Muscle layer of colon (tissue), 2 donors: ENCODE measurements around the gene RARA.

Source experiments
- H3K27ac ChIP-seq: one replicate; pipeline ENCODE4 v1.7.0; 2013; ENCODE audit warnings: low read depth, mild to moderate bottlenecking, low read length, moderate library complexity
- H3K27me3 ChIP-seq, 2 donors: one replicate each; pipeline ENCODE4 v1.7.0; 2013; ENCODE audit warnings: low read length in 2 of 2, mild to moderate bottlenecking in 2 of 2; ENCODE audit not compliant: insufficient read depth in 2 of 2, control insufficient read depth in 1 of 2
- H3K36me3 ChIP-seq: one replicate; pipeline ENCODE4 v1.7.0; 2013; ENCODE audit warnings: mild to moderate bottlenecking, low read length; ENCODE audit not compliant: insufficient read depth
- H3K4me1 ChIP-seq: one replicate; pipeline ENCODE4 v1.7.0; 2013; ENCODE audit warnings: mild to moderate bottlenecking, low read length; ENCODE audit not compliant: insufficient read depth
- H3K4me3 ChIP-seq, 2 donors: one replicate each; pipeline ENCODE4 v1.7.0; 2013; ENCODE audit warnings: low read length in 2 of 2, low read depth in 1 of 2, mild to moderate bottlenecking in 1 of 2, moderate library complexity in 1 of 2
- H3K9ac ChIP-seq: one replicate; pipeline ENCODE4 v1.7.0; 2013; ENCODE audit warnings: low read length
- H3K9me3 ChIP-seq: one replicate; pipeline ENCODE4 v1.7.0; 2013; ENCODE audit warnings: mild to moderate bottlenecking, low read length
- donor health status: abdominal sarcoma.
- donor health status: Adenocarcinoma of cecum.

Gene RARA

DNA sequence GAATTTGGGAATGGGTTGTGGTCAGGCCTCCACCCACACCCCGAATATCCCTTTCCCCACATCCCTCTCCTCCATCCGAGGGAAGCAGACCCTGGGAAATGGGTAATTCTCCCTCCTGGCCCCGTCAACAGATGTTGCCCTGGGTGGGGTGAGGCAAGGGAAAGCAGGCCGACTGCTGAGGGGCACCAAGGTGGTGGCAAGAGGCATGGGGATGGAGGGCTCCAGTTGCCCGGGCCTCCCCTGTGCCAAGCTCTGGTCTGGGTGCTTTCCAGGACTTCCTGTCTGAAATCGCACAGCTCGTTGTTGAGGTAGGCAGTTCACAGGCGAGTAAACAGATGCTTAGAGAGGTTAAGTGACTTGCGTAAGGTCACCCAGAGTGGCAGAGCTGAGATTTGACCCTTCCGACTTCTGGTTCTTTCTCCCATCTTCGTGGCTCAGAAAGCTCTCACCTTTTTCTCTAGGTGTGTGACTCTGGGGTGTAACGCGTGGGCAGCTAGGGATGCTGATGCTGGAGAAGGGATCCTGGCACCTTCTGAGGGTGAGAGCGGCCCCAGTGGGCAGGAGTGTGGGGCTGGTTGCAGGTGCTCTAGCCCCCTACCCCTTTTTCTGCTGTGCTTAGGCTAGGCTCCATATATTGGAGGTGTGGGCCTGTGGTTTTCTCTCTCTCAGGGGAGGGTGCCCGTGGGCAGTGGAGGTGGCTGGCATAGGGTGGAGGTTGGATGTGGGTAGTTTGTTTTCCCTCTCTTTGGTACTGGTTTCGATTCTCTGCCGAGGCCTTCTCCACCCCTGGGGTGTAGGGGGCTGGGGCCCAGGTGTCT, 17.2 kb downstream of the RARA start:
- Histone ChIP-seq H3K9ac (peak overlapping the region; percentile 9), H3K4me3 (no peak overlapping the region)

DNA sequence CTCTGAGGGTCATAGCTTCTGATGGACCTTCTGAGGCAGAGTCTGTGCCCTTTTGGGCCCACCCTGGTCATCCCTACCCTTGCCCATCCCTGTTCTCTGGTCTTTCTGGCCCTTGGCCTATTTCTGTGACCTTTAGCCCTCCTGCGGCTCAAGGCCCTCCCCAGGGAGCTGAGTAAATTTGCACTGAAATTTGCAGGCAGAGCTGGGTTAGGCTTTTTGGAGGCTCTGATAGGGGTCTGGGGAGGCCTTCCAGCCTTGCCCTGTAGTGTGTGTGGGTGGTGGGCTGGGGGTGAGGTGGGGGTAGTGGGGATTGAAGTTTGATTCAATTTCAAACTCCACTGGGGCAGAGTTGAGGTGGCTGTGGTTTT, 17.8 kb downstream of the RARA start:
- Histone ChIP-seq H3K4me1 (peaks cover 95% of the 10 kb centered on the region), H3K36me3 (no peaks in the 10 kb centered on the region), H3K9ac (no peak overlapping the region), H3K27me3 (no peaks in the 10 kb centered on the region), H3K9me3 (no peaks in the 10 kb centered on the region), H3K27ac (peak overlapping the region; percentile 35), H3K4me3 (no peak overlapping the region)

More for the DNA sequence above, 17.2 kb downstream of the RARA start:
- Histone ChIP-seq H3K27ac (peak overlapping the region; percentile 35), H3K9me3 (no peaks in the 10 kb centered on the region), H3K27me3 (no peaks in the 10 kb centered on the region), H3K4me1 (peaks cover 95% of the 10 kb centered on the region), H3K36me3 (no peaks in the 10 kb centered on the region)

DNA sequence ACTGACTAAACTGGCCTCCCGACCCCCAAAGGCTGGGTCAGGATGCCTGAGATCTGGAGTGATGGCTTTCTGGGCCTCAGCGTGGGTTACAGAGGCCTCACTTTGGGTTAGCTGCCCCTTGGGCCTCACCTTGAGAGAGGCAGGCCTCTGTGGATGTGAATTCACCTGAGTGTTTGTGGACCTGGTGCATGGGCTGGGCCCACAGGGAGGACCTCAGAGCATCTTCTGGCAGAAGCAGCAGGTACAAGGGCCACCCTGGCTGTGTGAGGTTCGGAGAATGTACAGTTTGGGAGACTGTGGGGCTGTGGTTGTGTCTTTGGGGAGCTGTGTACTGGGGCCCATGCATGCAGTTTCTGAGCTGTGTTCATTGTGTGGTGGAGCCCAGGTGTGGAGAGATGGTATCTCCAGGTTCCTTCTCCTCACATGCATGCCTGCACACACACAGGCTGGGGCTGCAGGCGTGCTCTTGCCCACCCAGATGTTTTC, 18.3 kb downstream of the RARA start:
- peak overlapping the region; percentile 41 for H3K27ac ChIP-seq

DNA sequence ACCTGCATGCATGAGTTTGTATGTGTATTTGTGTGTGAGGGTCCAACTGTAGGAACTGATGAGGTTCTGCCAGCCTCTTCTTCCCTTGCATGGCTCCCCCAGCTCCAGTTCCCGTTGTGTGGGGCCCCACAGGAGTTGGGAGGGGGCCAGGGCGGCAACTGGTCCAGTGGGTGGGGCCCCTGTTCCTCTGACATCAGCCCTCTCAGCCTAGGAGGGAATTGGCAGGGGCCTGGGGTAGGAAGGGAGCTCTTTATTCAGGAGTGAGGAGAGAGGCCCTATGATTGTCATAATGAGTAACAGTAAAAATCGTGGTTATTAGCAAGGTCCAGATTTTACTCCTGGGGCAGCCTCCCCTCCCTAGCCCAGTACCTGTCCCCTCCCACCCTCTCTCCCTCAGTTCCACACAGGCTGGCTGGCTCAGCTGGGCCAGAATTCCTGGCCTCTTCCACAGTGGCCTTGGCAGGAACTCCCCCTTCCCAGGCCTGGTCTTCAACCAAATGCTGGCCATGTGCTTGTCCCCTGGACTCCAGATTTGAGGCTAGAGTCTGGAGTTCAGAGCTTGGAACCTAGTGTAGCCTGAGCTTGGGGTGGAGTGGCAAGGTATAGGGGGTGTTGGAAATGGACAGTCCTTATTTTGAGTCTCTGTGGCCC, 18.9 kb downstream of the RARA start:
- Histone ChIP-seq H3K4me3 (no peak overlapping the region), H3K9ac (no peak overlapping the region), H3K9me3 (no peaks in the 10 kb centered on the region), H3K27me3 (no peaks in the 10 kb centered on the region), H3K4me1 (peaks cover 95% of the 10 kb centered on the region), H3K36me3 (no peaks in the 10 kb centered on the region), H3K27ac (peak overlapping the region; percentile 41)

More for the DNA sequence above, 18.3 kb downstream of the RARA start:
- Histone ChIP-seq H3K9me3 (no peaks in the 10 kb centered on the region), H3K36me3 (no peaks in the 10 kb centered on the region), H3K9ac (no peak overlapping the region), H3K4me1 (peaks cover 95% of the 10 kb centered on the region), H3K4me3 (no peak overlapping the region), H3K27me3 (no peaks in the 10 kb centered on the region)

DNA sequence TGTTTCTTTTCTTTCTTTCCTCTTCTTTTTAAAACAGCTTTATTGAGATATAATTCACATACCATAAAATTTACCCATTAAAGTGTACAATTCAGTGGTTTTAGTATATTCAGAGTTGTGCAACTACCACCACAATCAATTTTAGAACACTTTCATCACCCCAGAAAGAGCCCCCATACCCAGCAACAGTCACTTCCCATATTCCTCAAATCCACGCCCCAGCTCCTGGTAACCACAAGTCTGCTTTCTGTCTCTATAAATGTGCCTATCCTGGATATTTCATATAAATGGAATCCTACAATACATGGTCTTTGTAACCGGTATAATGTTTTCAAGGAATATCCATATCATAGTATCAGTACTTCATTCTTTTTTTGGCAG, 19.4 kb downstream of the RARA start:
- peak overlapping the region; percentile 41 for H3K27ac ChIP-seq
- no peaks in the 10 kb centered on the region for H3K27me3 ChIP-seq
- no peaks in the 10 kb centered on the region for H3K36me3 ChIP-seq
- peaks cover 94% of the 10 kb centered on the region for H3K4me1 ChIP-seq
- no peaks in the 10 kb centered on the region for H3K9me3 ChIP-seq
- H3K4me3 ChIP-seq: no peak overlapping the region
- no peak overlapping the region for H3K9ac ChIP-seq

DNA sequence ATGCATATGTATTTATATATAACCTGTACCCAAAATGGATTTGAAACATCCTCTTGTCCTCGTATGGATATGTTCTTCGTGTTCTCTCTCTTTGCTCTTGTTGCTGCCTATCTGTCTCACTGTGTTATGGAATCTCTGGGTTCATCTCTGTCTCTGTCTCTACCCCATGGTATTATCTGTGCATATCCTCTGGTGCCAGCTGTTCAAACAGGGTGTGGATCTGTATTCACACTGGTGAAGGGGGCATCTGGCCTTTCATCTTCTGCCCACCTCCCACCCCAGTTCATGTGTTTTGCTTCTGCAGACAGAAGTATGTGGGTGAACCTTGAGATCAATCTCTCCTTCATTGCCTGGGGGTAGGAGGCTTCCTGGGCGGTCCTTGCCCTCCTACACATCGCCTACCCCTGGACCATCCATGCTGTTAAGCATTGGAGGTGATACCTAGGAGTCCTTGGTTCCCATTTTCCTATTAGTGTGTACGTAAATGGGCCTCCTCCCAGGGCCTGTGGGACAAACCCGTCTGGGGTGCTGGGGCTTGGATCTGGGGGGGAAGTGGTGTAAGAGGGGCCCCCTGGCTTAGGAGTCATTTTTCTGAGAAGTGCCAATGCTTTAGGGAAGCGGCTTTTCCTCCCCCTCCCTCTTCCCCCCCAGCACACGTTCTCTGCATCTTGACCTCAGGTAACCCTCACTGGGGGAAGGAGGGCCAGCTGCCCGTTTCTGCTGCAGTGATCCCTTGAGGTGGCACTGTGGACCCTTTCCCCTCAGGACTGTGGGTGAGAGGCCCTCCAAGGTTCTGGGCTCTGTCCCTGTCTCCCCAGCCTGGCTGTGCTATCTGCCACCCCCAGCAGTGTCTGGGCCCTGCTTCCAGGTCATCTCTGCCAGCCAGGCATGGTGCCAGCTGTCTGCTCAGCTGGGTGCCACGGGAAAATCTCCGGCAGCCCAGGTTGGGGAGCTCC, 21.1 kb downstream of the RARA start:
- no peaks in the 10 kb centered on the region for H3K36me3 ChIP-seq
- no peaks in the 10 kb centered on the region for H3K27me3 ChIP-seq
- H3K4me1 ChIP-seq: peaks cover 96% of the 10 kb centered on the region
- peak overlapping the region; percentile 90 for H3K27ac ChIP-seq
- H3K9ac ChIP-seq: no peak overlapping the region
- H3K4me3 ChIP-seq: peak overlapping the region; percentile 8 to 11
- H3K9me3 ChIP-seq: no peaks in the 10 kb centered on the region

DNA sequence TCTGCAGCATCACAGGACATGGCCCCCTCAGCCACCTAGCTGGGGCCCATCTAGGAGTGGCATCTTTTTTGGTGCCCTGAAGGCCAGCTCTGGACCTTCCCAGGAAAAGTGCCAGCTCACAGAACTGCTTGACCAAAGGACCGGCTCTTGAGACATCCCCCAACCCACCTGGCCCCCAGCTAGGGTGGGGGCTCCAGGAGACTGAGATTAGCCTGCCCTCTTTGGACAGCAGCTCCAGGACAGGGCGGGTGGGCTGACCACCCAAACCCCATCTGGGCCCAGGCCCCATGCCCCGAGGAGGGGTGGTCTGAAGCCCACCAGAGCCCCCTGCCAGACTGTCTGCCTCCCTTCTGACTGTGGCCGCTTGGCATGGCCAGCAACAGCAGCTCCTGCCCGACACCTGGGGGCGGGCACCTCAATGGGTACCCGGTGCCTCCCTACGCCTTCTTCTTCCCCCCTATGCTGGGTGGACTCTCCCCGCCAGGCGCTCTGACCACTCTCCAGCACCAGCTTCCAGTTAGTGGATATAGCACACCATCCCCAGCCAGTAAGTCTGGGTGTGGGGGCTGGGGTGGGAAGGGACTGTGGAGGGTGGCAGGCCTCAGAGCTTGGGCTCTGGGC, 22.0 kb downstream of the RARA start:
- Histone ChIP-seq H3K4me3 (peak overlapping the region; percentile 8 to 46), H3K27ac (peak overlapping the region; percentile 90), H3K9me3 (no peaks in the 10 kb centered on the region), H3K27me3 (no peaks in the 10 kb centered on the region), H3K4me1 (peaks cover 91% of the 10 kb centered on the region), H3K9ac (no peak overlapping the region), H3K36me3 (no peaks in the 10 kb centered on the region)

DNA sequence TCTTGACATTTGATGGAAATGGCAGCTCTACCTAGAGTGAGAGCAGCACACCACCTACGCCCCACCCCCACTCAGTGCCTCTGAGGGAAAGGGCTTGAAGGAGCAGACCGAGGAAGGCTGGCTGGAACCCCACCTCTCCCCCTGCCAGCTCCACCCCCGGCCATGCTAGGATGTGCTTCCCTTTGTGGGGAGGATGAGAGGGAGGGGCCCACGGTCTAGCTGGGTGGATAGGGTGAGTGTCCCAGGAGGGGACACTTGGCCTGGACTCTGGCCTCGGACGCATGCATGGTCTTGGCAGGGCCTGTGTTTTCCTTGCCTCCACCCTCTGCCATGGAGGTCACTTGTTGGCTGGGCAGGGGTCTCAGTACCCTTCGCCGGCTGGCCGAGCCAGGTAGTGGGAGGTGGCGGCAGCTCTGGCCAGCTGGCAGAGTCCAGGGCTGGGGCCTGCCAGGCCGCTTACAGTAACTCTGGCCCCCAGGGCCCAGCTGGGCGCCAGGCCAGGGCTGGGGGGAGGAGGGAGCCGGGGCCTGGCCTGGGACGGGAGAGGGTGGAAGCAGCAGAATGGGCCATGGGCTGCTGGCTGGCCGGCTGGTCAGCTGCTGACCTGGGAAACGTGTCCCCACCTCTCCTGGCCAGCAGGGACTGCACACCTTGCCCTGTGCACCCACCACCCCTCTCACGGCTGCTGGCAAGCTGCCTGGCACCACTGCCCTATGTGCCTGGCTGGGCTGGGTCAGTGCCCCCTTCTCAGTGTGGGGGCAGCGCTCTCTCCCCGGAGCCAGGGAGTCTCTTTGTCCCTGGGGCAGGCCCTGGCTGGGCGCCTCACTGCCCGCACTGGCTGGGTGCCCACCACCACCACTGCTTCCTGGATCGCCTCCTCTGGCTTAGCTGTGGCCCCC, 23.0 kb downstream of the RARA start:
- Histone ChIP-seq H3K9ac (peak overlapping the region; percentile 6), H3K4me3 (peak overlapping the region; percentile 11 to 46), H3K9me3 (no peaks in the 10 kb centered on the region), H3K36me3 (no peaks in the 10 kb centered on the region), H3K27ac (peak overlapping the region; percentile 90), H3K27me3 (no peaks in the 10 kb centered on the region), H3K4me1 (peaks cover 83% of the 10 kb centered on the region)

DNA sequence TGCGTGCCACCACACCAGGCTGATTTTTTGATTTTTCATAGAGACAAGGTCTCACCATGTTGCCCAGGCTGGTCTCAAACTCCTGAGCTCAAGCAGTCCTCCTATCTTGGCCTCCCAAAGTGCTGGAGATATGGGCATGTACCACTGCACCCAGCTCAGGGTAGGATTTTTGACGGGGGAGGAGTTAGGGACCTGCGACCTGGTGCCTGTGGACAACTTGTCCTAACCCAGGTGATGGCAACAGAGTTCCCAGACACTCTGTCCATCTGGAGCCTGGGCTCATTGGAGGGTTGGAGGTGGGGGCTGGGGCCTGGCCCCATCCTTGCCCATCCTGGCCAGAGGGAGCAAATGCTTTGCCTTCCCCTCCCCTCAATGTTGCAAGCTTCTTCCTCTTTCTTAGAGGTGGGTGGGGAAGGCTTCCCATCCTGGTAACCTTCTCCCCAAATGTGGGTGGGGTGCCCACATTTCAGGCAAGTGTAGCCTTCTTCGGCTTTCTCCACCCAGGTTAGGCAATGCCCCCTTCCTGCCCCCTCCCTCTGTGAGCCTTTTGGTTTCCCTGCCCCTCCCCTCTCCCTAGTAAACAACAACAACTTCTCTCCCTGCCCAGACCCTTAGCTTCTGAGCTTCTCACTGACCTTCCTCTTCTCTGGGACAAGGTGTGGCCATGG, 24.9 kb downstream of the RARA start:
- Histone ChIP-seq H3K27me3 (no peaks in the 10 kb centered on the region), H3K4me3 (no peak overlapping the region), H3K36me3 (no peaks in the 10 kb centered on the region), H3K9ac (no peak overlapping the region), H3K27ac (peak overlapping the region; percentile 17), H3K9me3 (no peaks in the 10 kb centered on the region), H3K4me1 (peaks cover 72% of the 10 kb centered on the region)

DNA sequence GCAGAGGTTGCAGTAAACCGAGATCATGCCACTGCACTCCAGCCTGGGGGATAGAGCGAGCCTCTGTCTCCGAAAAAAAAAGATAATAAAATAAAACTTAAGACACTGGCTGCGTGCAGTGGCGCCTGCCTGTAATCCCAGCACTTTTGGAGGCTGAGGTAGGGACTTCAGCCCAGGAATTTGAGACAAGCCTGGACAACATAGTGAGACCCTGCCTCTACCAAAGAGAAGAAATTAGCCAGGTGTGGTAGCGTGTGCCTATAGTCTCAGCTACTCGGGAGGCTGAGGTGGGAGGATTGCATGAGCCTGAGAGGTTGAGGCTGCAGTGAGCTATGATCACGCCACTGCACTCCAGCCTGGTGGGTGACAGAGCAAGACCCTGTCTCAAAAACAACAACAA, 26.6 kb downstream of the RARA start:
- H3K27me3 ChIP-seq: no peaks in the 10 kb centered on the region
- H3K4me1 ChIP-seq: peaks cover 73% of the 10 kb centered on the region
- no peaks in the 10 kb centered on the region for H3K9me3 ChIP-seq
- H3K27ac ChIP-seq: no peak overlapping the region
- H3K4me3 ChIP-seq: no peak overlapping the region
- H3K9ac ChIP-seq: no peak overlapping the region
- H3K36me3 ChIP-seq: no peaks in the 10 kb centered on the region
